Smooth muscle cell of the brain vasculature (primary cell): ENCODE measurements around the gene SH3GL2.
A peak's percentile ranks its signal among the peaks of the same experiment; 100 is the strongest.

ENCODE experiments used
- DNase-seq: peaks from one replicate; pipeline ENCODE4 v3.0.0-alpha.2; 2012; ENCODE audit warnings: low read depth, low spot score

The SH3GL2 gene

GRCh38 chr9:17578911-17579793, at the start of gene SH3GL2:
TSS of gene SH3GL2 (plus strand) at chr9:17579066.
- no peak for DNase-seq

- DNase-seq, result peak; percentile 32
Observed at GRCh38 chr9:17531642-17532254, 47.1 kb upstream of the SH3GL2 start.

- DNase-seq, result no peak
Observed at GRCh38 chr9:17532461-17532860, 46.4 kb upstream of the SH3GL2 start.

GRCh38 chr9:17535176-17535575, 43.7 kb upstream of the SH3GL2 start:
- no peak for DNase-seq

GRCh38 chr9:17536027-17536426, 42.8 kb upstream of the SH3GL2 start:
- no peak for DNase-seq

GRCh38 chr9:17551023-17551422, 27.8 kb upstream of the SH3GL2 start:
- DNase-seq, result no peak

- DNase-seq, result no peak
Observed at GRCh38 chr9:17555362-17556054, 23.4 kb upstream of the SH3GL2 start.

- DNase-seq, result no peak
Observed at GRCh38 chr9:17556255-17556654, 22.6 kb upstream of the SH3GL2 start.

GRCh38 chr9:17556935-17557334, 21.9 kb upstream of the SH3GL2 start:
- no peak for DNase-seq

- DNase-seq, result no peak
Observed at GRCh38 chr9:17571825-17572224, 7.0 kb upstream of the SH3GL2 start.

- DNase-seq, result no peak
Observed at GRCh38 chr9:17574342-17574741, 4.5 kb upstream of the SH3GL2 start.

GRCh38 chr9:17578577-17578910, 322 bp upstream of the SH3GL2 start:
- DNase-seq, result no peak

GRCh38 chr9:17580119-17580518, 1.3 kb downstream of the SH3GL2 start:
- no peak for DNase-seq

- no peak for DNase-seq
Observed at GRCh38 chr9:17587113-17587512, 8.2 kb downstream of the SH3GL2 start.

- no peak for DNase-seq
Observed at GRCh38 chr9:17588395-17588794, 9.5 kb downstream of the SH3GL2 start.

- DNase-seq, result no peak
Observed at GRCh38 chr9:17588941-17589340, 10.1 kb downstream of the SH3GL2 start.

GRCh38 chr9:17589771-17590170, 10.9 kb downstream of the SH3GL2 start:
- DNase-seq, result no peak

GRCh38 chr9:17594961-17595360, 16.1 kb downstream of the SH3GL2 start:
- no peak for DNase-seq

- no peak for DNase-seq
Observed at GRCh38 chr9:17597977-17598376, 19.1 kb downstream of the SH3GL2 start.

GRCh38 chr9:17600962-17601593, 22.2 kb downstream of the SH3GL2 start:
- DNase-seq, result no peak

- no peak for DNase-seq
Observed at GRCh38 chr9:17604556-17604955, 25.7 kb downstream of the SH3GL2 start.

GRCh38 chr9:17609312-17610005, 30.6 kb downstream of the SH3GL2 start:
- no peak for DNase-seq
